MM.1S (cell line): ENCODE data around the gene MVB12B.

Experiments
- DNase-seq: peaks from one replicate; pipeline ENCODE4 v3.0.0-alpha.2; 2015
- H2AFZ ChIP-seq: fragments of 300-600 bp; sonication (generic); 2 replicates; pipeline ENCODE4 v1.6.0; 2016; ENCODE audit warnings: antibody characterized with exemption, low read length
- H3F3A ChIP-seq: fragments of 300-600 bp; sonication (generic); 2 replicates; pipeline ENCODE4 v1.6.1; 2016; ENCODE audit warnings: mild to moderate bottlenecking, antibody characterized with exemption, low read length, moderate library complexity, mixed read lengths; ENCODE audit not compliant: insufficient read depth
- H3K27ac ChIP-seq: fragments of 300-600 bp; sonication (generic); 2 replicates; pipeline ENCODE4 v1.5.1; 2016; ENCODE audit warnings: mild to moderate bottlenecking, low read length
- H3K27me3 ChIP-seq: fragments of 300-600 bp; sonication (generic); replicated peaks from 2 replicates; pipeline ENCODE4 v1.6.0; 2016; ENCODE audit warnings: low read length; ENCODE audit not compliant: insufficient read depth
- H3K36me3 ChIP-seq: fragments of 300-600 bp; sonication (generic); replicated peaks from 2 replicates; pipeline ENCODE4 v1.6.1; 2016; ENCODE audit warnings: mild to moderate bottlenecking, low read length, mixed read lengths; ENCODE audit not compliant: insufficient read depth
- H3K4me1 ChIP-seq: fragments of 300-600 bp; sonication (generic); 2 replicates; pipeline ENCODE4 v1.6.1; 2016; ENCODE audit warnings: low read length, mixed read lengths
- H3K4me2 ChIP-seq: fragments of 300-600 bp; sonication (generic); 2 replicates; pipeline ENCODE4 v1.6.0; 2016; ENCODE audit warnings: low read depth, low read length
- H3K4me3 ChIP-seq: fragments of 300-600 bp; sonication (generic); 2 replicates; pipeline ENCODE4 v1.5.1; 2016; ENCODE audit warnings: low read length, mixed read lengths
- H3K79me2 ChIP-seq: fragments of 300-600 bp; sonication (generic); 2 replicates; pipeline ENCODE4 v1.6.1; 2016; ENCODE audit warnings: mixed run types, low read length, mixed read lengths
- H3K9ac ChIP-seq: fragments of 300-600 bp; sonication (generic); 2 replicates; pipeline ENCODE4 v1.6.1; 2016; ENCODE audit warnings: low read length, mixed read lengths
- H3K9me2 ChIP-seq: fragments of 300-600 bp; sonication (generic); replicated peaks from 2 replicates; pipeline ENCODE4 v1.6.1; 2016; ENCODE audit warnings: mild to moderate bottlenecking, low read length, mixed read lengths; ENCODE audit not compliant: insufficient read depth
- H3K9me3 ChIP-seq: fragments of 300-600 bp; sonication (generic); replicated peaks from 2 replicates; pipeline ENCODE4 v1.6.1; 2016; ENCODE audit warnings: mild to moderate bottlenecking, low read length, mixed read lengths; ENCODE audit not compliant: insufficient read depth
- H4K20me1 ChIP-seq: fragments of 300-600 bp; sonication (generic); 2 replicates; pipeline ENCODE4 v1.6.1; 2016; ENCODE audit warnings: mild to moderate bottlenecking, low read length, moderate library complexity, mixed read lengths; ENCODE audit not compliant: insufficient read depth
- EZH2 ChIP-seq: fragments of 300-600 bp; sonication (generic); optimal IDR thresholded peaks from 2 replicates; pipeline ENCODE3; 2017; ENCODE audit warnings: low read depth, mild to moderate bottlenecking, antibody characterized with exemption, low read length, mixed read lengths
- EZH2phosphoT487 ChIP-seq: fragments of 300-600 bp; sonication (generic); IDR thresholded peaks from 2 replicates; pipeline ENCODE4 v1.6.1; 2018; ENCODE audit warnings: antibody characterized with exemption, low read length
- TF ChIP-seq, protein P1 (sequence below): fragments of 300-600 bp; sonication (generic); IDR thresholded peaks from 2 replicates; pipeline ENCODE4 v1.5.1; 2016; ENCODE audit warnings: antibody characterized with exemption, low read length, mixed read lengths

Gene MVB12B

DNA sequence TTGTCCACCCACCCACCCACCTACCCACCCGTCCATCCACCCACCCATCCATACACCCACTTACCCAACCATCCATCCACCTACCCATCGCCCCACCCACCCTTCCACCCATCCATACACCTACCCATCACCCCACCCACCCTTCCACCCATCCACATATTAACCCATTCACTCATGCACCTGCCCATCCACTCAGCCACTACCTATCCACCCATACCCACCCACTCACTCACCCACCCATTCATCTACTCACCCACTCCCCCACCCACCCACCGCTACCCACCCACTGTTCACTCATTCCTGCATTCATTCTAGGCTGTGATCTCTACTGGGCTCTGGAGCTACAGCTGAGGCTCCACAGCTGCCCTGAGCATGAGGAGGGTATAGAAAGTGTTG, 169.6 kb downstream of the MVB12B start:
- Histone ChIP-seq H3K27me3 (peaks cover 16% of the 10 kb centered on the region), H3K4me1 (no peaks in the 10 kb centered on the region), H3K36me3 (no peaks in the 10 kb centered on the region), H2AFZ (no peak overlapping the region), H3K79me2 (no peaks in the 10 kb centered on the region), H3K4me3 (no peak overlapping the region), H3K9me2 (no peaks in the 10 kb centered on the region), H4K20me1 (no peaks in the 10 kb centered on the region), H3K4me2 (no peak overlapping the region), H3K9ac (no peak overlapping the region), H3F3A (no peaks in the 10 kb centered on the region), H3K27ac (no peak overlapping the region), H3K9me3 (no peaks in the 10 kb centered on the region)
- no peak for DNase-seq
- TF ChIP-seq EZH2 (no peak), EZH2phosphoT487 (no peak)
- TF ChIP-seq, protein P1, sequence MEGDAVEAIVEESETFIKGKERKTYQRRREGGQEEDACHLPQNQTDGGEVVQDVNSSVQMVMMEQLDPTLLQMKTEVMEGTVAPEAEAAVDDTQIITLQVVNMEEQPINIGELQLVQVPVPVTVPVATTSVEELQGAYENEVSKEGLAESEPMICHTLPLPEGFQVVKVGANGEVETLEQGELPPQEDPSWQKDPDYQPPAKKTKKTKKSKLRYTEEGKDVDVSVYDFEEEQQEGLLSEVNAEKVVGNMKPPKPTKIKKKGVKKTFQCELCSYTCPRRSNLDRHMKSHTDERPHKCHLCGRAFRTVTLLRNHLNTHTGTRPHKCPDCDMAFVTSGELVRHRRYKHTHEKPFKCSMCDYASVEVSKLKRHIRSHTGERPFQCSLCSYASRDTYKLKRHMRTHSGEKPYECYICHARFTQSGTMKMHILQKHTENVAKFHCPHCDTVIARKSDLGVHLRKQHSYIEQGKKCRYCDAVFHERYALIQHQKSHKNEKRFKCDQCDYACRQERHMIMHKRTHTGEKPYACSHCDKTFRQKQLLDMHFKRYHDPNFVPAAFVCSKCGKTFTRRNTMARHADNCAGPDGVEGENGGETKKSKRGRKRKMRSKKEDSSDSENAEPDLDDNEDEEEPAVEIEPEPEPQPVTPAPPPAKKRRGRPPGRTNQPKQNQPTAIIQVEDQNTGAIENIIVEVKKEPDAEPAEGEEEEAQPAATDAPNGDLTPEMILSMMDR: no peak

DNA sequence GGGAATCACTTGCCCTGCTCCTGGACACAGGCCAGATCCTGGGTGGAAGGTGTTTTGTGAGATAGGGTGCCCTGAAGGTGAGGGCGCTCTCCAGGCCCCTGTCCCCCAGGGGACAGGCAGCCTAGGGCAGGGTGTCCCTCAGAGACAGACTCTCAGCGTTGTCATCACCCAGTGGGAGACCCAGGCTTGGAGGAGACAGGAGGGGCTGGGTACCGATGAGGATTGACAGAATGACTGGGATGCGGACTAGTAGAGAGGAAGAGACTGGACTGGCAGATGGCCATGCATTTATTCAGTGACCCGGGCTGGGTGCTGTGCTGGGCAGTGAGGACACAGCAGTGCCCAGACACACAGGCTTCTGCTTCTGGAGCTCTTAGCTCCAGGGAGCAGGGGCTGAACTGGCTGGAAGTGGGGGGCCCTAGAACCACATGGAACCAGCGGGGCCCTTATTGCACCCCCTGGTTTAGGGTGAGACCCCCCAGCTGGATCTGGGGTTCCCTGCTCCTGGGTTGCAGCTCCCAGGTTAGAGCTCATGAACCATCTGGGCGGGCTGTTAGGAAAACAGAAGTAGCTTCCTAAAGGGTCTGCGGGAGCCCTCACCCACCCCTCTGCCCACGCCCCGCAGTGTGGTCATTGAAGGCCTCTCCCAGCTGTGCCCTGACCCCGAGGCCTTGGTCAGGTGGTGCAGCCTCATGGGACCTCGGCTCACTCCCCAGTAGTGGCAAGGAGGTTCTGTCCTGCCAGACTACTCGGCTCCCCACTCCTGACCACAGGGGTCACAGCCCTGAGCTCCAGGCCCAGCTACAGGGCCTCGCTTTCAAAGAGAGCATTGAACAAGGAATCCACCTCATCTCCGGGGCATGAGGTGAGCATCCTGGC, 170.4 kb downstream of the MVB12B start:
- no peaks in the 10 kb centered on the region for H3K36me3 ChIP-seq
- H4K20me1 ChIP-seq: no peaks in the 10 kb centered on the region
- no peak overlapping the region for H3K9ac ChIP-seq
- no peaks in the 10 kb centered on the region for H3K9me2 ChIP-seq
- no peak overlapping the region for H3K27ac ChIP-seq
- no peak overlapping the region for H3K4me2 ChIP-seq
- H3K4me3 ChIP-seq: no peak overlapping the region
- no peak for DNase-seq
- peaks cover 16% of the 10 kb centered on the region for H3K27me3 ChIP-seq
- H3F3A ChIP-seq: no peaks in the 10 kb centered on the region
- no peaks in the 10 kb centered on the region for H3K9me3 ChIP-seq
- H2AFZ ChIP-seq: no peak overlapping the region
- no peaks in the 10 kb centered on the region for H3K79me2 ChIP-seq
- no peaks in the 10 kb centered on the region for H3K4me1 ChIP-seq
- TF ChIP-seq, protein P1: no peak
- no peak for TF ChIP-seq EZH2phosphoT487
- TF ChIP-seq EZH2: no peak

DNA sequence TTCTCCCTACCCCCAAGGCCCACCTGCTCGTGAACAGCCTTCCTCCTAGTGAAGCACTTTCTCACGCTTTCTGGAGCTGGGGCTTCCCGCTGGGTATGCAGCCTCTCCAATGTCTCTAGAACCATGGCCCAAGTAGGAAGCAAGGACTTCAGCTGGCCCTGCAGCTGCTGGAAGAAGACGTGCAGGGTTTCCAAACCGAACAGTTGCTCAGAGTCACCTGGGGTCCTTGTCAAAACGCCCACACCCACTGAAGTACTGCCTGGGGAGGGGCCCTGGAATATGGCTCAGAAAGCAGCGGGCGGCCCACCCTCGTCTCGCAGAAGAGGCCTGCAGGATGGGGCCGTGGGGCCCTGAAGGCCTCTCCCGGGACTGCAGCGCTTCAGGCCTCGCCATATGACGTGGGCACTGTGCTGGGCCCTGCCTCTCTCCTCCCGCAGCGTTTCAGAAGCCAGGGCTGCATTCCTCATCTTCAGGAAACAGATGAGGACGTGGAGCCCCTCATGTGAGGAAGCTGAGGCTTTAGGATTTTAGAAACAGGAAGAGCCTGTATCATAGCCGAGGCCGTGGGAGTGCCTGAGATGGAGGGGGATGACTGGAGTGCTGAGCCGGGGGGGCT, 171.1 kb downstream of the MVB12B start:
- no peak overlapping the region for H3K4me2 ChIP-seq
- H3K4me3 ChIP-seq: no peak overlapping the region
- TF ChIP-seq EZH2: no peak
- TF ChIP-seq, protein P1: no peak
- H3K9ac ChIP-seq: no peak overlapping the region
- no peaks in the 10 kb centered on the region for H3K36me3 ChIP-seq
- H3K27ac ChIP-seq: no peak overlapping the region
- H3K4me1 ChIP-seq: no peaks in the 10 kb centered on the region
- H3K27me3 ChIP-seq: peaks cover 16% of the 10 kb centered on the region
- no peak for DNase-seq
- no peaks in the 10 kb centered on the region for H3K9me3 ChIP-seq
- no peaks in the 10 kb centered on the region for H3K9me2 ChIP-seq
- no peaks in the 10 kb centered on the region for H3K79me2 ChIP-seq
- no peaks in the 10 kb centered on the region for H3F3A ChIP-seq
- no peaks in the 10 kb centered on the region for H4K20me1 ChIP-seq
- no peak overlapping the region for H2AFZ ChIP-seq
